EH (cell line): ENCODE results near the gene ZFP91.

Source experiments
- DNase-seq: peaks from one replicate; pipeline ENCODE4 v3.0.0-alpha.2; 2015; ENCODE audit warnings: low read depth

ZFP91 gene

DNA sequence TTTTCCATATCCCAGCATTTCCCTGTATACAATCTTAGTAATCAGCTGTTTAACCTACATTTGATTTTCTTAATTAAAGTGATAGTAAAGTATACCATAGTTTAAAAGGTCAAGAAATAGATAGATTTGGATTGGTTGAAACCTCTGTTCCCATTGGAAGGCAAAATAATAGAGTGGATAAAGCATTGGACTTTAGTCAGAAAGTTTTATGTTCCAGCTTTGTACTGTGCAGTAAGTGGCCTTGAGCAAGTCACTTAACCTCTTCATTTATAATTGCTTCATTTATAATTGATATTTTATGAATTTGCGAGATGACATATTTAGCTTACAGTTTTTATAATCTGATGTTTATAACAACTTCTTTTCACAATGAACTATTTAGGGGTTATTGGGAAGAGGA is 3.6 kb downstream of the ZFP91 start:
- DNase-seq = no peak

DNA sequence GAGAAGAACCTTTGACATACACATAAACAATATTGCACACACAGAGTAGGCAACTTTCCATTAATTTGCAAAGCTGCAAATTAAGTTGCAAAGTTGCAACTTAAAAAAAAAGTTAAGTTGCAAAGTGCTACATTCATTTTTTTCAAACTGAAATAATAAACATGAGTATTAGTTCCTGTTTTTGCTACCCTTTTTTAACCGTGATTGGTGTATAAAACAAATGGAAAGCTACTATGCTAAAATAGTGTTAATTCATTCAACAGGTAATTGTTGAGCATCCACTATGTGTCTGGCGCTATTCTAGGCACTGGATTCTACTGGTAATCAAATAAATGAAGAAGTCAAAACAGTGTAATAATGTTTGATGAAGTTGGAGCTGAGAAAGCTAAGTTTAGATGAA is 8.1 kb downstream of the ZFP91 start:
- no peak for DNase-seq

- no peak for DNase-seq
Measured at GRCh38 chr11:58591659-58592058, 12.8 kb downstream of the ZFP91 start.

- no peak for DNase-seq
Measured at GRCh38 chr11:58592760-58593472, 14.1 kb downstream of the ZFP91 start.

DNA sequence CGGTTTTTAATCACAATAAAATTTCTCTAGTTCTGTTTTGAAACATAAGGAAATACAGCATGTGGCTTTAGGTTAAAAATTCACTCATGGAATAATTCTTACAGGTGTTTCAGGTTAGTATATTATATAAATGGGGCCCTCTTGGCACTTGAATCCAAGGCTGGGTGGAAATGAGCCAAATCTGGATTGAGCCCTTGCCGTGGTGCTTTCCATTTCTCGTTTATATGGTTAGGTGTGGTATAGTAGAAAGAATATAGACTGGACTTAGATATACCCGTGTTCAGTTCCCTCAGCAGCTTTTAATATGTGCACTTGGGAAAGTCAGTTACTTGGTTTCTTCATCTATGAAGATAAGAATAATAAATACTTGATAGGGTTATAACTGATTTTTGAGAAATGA is 16.0 kb downstream of the ZFP91 start:
- no peak for DNase-seq

DNA sequence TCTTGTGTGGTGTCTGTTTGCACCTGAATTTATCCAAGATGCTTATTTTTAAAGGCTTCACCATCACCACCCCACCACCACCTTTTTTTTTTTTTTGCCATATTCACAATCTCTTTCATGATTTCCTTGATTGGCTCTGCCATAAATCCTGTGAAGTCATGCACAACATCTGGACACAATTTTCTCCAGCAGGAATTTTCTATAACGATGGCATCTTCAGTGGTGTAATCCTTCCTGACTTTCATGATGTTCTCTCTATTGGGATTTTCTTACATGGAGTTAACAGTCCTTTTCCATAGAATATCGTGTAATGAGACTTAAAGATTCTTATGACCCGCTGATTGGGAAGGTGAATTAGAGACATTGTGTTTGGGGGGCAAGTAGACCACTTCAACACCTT is 17.8 kb downstream of the ZFP91 start:
- peak; percentile 38 for DNase-seq

GRCh38 chr11:58597486-58598144 is 18.8 kb downstream of the ZFP91 start:
- no peak for DNase-seq

DNA sequence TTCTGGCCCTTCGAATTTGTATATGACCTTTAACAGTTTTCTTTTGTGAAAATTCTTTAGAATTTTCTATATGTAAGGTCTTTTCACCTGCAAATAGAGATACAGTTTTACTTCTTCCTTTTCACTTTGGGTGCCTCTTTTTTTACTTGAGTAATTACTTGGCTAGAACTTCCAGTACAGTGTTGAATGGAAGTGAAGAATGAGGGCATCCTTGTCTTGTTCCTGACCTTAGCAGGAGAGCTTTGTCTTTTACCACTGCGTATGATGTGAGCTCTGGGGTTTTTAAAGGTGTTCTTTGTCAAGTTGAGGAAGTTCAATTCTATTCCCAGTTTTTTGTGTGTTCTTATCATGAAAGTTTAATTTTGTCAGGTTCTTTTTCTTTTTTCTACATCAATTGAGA is 21.6 kb downstream of the ZFP91 start:
- DNase-seq = no peak

DNA sequence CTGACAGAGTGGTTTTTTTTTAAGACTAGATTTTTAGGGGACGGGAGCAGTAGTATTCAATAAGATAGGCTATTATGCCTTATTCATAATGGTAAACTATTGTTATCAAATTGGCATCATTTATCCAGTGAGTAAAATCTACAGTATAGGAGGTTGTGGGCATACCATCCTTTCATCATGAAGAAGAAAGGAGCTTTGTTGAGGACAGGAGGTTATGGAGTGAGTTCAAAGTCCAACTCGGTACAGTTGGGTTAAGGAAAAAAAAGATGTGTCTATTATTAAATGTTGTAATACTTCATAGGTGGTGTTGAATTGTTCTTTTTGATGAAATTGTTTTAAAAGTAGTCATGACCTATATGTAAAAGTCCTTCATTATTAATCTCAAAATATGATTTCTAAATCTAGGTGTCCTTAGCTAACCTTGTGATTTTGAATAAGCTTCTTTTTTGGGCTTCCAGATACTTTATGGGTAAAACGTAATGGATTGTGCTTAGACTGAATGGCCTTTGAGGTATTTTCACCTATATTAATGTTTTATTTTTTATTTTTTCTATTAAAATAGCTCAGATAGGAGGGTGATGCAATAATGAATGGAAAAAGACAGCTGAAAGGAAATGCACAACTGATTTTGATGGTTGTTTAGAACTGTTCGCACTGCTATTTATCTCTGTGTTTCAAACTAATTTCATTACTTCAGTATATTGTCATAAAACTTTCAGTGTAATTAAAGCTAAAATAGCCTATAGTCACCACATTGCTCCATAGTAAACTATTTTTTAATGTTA is 28.3 kb downstream of the ZFP91 start:
- no peak for DNase-seq

DNA sequence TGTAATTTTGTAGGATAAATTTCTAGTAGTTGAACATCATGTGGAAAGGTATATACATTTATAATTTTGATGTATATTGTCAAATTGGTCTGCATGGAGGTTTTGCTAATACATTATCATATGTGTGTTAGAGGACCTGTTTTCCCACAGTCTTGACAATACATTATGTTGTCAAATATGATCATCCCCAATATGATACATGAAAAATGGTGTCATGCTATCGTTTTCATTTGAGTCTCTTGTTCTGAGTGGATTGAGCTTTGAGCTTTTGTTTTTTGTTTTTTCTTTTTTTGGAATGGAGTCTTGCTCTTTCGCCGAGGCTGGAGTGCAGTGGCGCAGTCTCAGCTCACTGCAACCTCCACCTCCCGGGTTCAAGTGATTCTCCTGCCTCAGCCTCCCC is 29.5 kb downstream of the ZFP91 start:
- DNase-seq = no peak

- DNase-seq = no peak
Measured at GRCh38 chr11:58609723-58610122, 30.9 kb downstream of the ZFP91 start.

DNA sequence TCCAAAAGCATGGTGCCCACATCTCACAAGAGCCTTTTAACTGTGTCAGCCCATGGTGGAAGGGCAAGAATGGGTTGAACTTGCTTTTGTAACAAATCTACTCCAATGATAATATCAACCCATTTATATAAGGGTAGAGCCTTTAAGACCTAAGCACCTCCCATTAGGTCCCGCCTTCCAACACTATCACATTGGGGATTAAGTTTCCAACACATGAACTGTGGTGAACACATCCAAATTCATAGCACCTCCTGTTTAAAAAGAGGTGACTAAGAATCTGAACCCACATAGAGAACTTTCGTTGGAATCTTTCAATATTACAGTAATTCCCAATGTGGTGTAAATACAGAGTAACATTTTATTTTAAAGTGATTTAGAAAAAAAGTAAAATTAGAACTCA is 34.4 kb downstream of the ZFP91 start:
- DNase-seq = no peak

DNA sequence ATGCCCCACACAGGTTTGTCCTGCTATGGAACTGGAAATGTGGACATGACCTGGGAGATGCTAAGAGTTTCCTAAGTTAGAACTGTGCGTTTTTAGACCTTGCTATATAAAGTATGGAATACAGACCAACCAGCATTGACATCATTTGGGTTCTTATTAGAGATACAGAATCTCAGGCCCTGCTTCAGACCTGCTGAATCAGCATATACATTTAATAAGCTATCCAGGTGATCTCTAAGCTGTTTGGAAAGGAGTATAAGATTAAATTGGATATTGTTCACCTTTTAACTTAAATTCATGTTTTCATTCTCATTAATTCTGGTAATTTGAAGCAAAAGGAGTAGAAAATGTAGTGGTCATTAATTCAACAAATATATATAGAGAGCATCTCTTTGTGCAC is 36.7 kb downstream of the ZFP91 start:
- DNase-seq = no peak

GRCh38 chr11:58616594-58616993 is 37.7 kb downstream of the ZFP91 start:
- DNase-seq = peak; percentile 82

DNA sequence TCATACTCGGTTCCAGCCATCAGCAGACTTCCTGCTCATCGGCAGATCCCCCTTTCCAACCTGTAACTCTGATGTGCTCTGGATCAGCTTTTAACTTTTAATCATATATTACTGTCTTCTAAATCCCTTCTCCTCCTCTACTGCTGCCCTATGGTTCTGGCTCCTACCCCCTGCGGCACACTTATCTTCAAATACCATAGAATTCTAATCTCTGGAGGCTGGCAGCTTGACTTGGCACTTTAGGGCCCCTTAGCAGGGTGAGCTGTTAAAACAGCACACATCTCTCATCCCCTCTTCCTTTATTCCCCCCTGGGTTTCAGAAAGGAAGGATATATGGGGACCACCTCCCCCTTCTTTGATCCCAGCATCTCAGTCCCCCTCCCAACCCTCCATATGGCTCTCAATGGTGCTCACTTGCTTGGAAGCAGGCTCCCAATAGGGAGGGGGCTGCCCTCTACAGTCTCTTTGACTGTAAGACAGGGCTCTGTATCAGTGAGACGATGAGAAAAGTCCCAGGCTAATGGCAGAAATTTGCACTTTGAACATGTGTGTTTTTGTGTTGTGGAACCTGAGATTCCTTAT is 39.2 kb downstream of the ZFP91 start:
- no peak for DNase-seq

GRCh38 chr11:58621586-58622262 is 42.9 kb downstream of the ZFP91 start:
- no peak for DNase-seq

GRCh38 chr11:58622344-58622743 is 43.5 kb downstream of the ZFP91 start, which contains the start of gene CNTF:
Gene CNTF (plus strand): TSS chr11:58622665. CDS start chr11:58622753, 88 bp downstream.
- peak; percentile 42 for DNase-seq

- DNase-seq = no peak
Measured at GRCh38 chr11:58625086-58625485, 46.2 kb downstream of the ZFP91 start.

DNA sequence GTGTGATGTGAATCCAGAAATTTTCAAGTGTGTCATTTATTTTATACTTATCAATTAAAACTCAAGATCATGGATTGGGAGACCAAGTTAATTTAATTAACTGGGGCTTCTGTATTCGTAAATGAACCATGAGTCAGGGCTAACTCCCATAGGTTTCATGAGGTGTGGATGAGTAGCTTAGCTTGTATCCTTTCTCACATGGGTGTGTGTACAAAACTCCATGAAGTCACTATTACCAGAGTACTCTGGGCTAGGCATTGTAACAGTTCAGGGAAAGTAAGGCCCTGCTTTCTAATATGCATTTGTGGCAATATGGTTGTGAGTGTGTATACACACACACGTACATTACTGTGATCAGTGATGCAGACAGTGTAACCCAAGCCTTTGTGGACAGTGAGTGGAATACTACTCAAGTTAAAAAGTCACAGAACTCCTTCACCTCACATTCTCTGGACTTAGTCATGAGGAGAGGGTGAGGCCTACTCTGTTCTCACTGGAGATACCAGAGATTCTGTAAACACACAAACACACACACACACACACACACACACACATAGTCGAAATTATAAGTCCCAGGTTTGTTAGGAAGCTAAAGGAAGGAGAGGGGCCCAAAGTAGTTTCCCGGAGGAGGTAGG is 47.1 kb downstream of the ZFP91 start:
- peak; percentile 31 for DNase-seq

- no peak for DNase-seq
Measured at GRCh38 chr11:58626934-58627483, 48.1 kb downstream of the ZFP91 start.

DNA sequence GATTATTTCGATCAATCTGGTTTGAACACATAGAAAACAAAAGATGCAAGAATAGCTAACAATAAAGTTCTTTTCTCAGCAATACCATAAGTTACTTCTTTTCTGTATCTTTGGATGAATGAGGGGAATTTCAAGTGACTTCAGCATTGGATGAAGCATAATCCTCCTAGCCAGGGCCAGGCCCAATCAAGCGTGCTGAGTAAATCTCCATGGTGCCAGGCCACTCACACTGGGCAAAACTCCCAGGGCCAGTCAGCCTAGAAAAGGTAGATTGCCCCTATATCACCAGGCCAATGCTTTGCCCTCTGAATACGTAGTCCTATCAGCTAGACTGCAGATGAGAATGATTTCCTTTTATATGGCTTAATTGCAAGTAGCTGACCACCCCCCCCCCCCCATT is 49.6 kb downstream of the ZFP91 start:
- no peak for DNase-seq
